ENCODE results near the gene PPP1R14C. TPM values are rescaled to one million over a fixed set of nuclear protein-coding genes. Genes with fewer than 3 reads are reported as not detected.
"Not testable (repeated sequence)": the region's sequence is repeated elsewhere in the genome, so short reads cannot be mapped to it uniquely, and the experiment has no call there.

The PPP1R14C gene
- total RNA-seq, 2 donors from 2014 or later = 1.2 TPM; not detected in 1

DNA sequence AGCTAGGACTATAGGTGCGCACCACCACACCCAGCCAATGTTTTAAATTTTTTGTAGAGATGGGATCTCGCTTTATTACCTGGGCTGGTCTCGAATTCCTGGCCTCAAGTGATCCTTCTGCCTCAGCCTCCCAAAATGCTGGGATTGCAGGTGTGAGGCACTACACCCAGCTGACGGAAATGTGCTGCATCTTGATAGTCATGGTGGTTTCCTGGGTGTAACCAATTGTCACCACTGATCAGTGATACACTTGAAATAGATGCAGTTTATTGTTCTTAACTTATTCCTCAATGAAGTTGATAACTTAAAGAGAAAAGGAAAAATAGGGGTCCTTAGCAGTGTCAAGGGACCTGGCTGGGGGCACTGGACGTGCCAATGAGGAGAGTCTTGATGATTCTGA is 92.4 kb downstream of the PPP1R14C start:
- intact Hi-C loops (cut with DNase I) = loop anchor here in 1 of 2 donors (5.0 kb wide), 1 partner anchor 362 kb away; the partner anchor contains the start of gene PLEKHG1
- no peak for DNase-seq (ENCODE audit: low spot score)

DNA sequence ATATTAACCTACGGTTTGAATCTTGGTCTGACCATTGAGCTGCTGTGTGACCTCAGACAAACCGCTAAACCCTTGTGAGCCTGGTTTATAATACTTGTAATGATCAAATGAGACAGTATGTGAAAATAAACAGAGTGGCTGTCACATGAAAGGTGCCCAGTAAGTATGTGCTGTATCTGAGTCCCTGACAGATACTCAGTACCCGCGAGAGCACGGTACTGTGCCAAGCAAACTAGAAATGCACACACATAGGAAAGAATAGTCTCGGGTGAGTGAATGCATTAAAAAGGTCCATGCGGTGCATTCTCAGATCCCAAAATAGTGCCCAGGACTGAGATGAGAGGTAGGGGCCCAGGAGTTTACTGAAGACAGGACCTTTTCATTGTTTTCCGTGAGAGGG is 93.3 kb downstream of the PPP1R14C start:
- intact Hi-C loops (cut with DNase I) = loop anchor here in 1 of 2 donors (5.0 kb wide), 1 partner anchor 361 kb away; the partner anchor contains the start of gene PLEKHG1
- no peak for DNase-seq (ENCODE audit: low spot score)

DNA sequence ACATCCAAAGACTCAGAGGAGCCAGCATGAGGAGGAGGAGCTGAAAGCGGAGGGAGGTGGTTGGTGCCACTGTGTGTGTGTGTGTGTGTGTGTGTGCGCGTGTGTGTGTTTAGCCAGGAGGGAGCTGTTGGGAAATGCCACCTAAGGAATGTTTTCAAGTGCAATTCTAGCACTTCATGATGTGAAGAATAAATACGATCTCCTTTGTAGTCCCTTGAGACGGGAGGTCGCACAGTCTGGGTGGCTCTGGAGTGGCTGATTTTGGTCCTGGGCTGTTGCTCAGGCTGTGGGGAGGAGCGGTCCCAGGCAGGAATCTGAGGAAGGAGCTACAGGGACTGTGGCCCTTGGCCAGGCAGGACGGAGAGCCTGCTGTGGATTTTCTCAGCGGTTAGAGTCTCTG is 93.7 kb downstream of the PPP1R14C start:
- DNase-seq (ENCODE audit: low spot score) = no peak
- intact Hi-C loops (cut with DNase I) = loop anchor here in 1 of 2 donors (5.0 kb wide), 1 partner anchor 361 kb away; the partner anchor contains the start of gene PLEKHG1

DNA sequence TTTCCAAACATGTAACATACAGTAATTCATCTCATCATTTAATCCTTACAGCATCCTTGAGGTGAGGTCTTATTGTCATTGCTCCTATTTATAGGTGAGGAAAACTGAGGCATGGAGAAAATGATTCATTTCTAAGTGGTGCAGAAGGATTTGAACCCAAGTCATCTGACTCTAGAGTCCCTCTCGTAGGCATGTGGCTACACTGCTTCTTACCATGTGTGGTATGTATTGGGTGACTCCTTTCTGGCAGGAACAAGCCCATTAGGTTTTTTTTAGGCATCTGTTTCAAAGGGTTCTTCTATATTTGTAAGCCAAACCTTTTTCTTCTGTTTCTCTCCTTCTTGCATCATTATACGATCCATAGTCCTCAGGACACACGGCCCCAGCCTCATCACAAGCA is 94.8 kb downstream of the PPP1R14C start:
- intact Hi-C loops (cut with DNase I) = loop anchor here in 1 of 2 donors (1.0 to 5.0 kb wide), 2 partner anchors 19 to 360 kb away; partner anchors contain the start of gene PLEKHG1
- no peak for DNase-seq (ENCODE audit: low spot score)

DNA sequence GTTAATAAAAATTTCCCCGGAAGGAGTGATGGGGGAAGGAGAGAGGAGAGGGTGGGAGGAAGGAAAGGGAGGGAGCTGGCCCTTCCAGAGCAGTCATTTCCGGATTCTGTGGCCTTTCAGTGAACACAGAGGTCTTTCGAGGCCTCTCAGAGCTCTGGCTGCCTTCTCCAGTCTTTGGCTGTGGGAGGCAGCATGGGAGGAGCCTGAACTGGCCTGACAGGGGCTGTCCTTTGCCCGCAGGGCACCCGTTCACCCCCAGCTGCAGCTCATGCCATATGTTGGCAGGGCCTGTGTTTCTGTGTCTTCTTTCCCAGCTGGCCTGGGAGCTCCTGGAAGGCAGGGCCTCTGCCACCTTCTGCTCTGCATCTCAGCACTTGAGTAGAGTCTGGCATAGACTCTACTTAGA is 95.5 kb downstream of the PPP1R14C start:
- intact Hi-C loops (cut with DNase I) = loop anchor here in 1 of 2 donors (1.0 to 5.0 kb wide), 2 partner anchors 20 to 359 kb away; partner anchors contain the start of gene PLEKHG1
- no peak for DNase-seq (ENCODE audit: low spot score)

DNA sequence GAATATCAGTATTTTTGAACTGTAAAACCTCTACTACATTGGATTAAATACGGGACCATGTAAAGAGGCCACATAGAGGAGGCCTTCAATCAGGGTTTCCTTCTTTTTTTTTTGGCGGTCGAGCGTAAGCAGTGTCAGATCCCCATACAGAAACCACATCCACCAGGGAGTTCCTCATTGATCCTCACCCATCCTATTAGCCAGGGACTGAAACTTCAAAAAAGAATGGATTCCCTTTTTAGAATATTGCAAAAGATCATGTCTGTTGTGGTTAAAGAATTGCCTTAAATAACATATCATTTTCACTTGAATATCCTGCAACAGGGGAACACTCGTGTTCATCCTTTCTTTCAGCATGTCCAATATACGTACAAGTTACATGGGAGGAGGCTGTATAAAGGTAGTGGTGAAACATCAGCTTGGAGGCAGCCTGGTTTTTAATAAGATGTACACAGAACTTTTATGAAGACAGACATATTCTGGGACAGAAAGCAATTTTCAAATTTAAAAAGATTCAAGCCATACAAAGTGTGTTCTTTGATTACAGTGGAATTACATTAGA is 96.1 kb downstream of the PPP1R14C start:
- intact Hi-C loops (cut with DNase I) = loop anchor here in 1 of 2 donors (1.0 to 5.0 kb wide), 2 partner anchors 21 to 358 kb away; partner anchors contain the start of gene PLEKHG1
- DNase-seq (ENCODE audit: low spot score) = no peak

DNA sequence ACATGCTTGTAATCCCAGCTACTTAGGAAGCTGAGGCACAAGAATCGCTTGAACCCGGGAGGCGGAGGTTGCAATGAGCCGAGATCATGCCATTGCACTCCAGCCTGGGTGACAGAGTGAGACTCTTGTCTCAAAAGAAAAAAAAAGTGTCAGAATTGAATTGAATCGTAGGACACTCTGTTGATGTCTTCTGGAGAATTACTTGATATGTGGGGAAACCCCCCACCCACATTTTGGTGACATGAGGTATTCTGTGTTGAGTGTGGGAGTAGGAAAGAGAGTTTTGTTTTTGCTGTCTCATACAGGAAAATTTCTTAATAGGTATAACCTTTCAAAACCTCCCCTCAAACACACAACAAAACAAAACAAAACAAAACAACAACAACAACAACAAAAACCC is 98.9 kb downstream of the PPP1R14C start:
- DNase-seq (ENCODE audit: low spot score); intact Hi-C loops (cut with DNase I): not testable (repeated sequence)

DNA sequence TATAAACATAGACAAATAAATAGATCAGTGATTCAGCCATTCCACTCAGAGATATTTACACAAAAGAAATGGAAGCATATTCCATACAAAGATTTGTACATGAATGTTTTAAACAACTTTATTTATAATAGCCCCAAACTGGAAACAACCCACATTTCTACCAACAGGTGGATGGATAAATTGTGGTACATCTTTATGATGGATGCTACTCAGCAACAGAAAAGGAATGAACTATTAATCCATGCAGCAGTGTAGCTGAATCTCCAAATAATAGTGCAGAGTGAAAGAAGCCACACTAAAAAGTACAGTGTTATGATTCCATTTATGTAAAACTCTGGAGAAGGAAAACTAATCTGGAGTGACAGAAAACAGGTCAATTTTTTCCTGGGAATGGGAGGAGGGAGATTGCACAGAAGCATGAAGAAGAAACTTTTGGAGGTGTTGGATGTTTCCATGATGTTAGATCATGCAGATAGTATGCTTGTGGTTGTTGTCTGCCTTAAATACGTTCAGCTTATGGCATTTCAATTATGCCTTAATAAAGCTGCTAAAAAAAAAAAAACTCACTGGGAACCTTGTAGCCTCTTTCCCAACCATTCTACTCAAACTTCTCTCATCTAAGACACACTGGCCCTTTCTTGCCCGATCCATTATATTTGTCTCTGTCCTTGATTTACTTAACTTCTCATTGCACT is 100.9 kb downstream of the PPP1R14C start:
- intact Hi-C loops (cut with DNase I) = no loop called here
- no peak for DNase-seq (ENCODE audit: low spot score)

DNA sequence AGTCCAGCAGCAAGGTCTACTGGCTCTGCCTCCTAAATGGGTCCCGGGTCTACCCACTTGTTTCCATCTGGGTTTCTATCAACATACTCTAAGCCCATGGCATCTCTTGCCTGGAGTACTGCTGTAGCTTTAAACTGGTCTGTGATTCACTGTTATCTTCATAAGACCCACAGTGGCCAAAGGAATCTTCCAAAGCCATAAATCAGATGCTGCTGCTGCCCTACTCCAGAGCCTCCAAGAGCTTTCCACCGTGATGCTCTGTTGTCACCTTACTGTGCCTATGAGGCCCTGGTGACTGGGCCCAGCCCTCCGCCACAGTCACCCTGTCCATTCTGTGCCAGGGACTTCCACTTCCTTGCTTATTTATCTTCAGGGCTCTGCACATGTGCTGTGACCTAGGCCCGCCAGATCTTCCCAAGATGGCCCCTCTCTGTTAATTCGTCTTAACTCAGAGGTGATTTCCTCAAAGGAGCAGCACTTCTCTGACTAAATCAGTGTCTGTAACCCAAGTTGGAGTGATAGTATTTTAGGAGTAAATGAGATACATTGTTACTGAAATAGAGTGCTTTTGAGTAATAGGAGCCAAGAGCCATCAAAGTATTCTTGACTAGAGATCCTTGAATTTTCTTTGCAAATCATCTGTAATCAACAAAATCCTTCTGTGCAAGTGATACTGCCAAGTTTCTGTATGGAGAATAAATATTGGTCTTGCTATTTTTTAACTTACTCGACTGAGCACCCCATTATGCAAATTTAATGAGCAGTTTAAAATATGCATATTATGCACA is 102.5 kb downstream of the PPP1R14C start:
- intact Hi-C loops (cut with DNase I) = no loop called here
- no peak for DNase-seq (ENCODE audit: low spot score)

DNA sequence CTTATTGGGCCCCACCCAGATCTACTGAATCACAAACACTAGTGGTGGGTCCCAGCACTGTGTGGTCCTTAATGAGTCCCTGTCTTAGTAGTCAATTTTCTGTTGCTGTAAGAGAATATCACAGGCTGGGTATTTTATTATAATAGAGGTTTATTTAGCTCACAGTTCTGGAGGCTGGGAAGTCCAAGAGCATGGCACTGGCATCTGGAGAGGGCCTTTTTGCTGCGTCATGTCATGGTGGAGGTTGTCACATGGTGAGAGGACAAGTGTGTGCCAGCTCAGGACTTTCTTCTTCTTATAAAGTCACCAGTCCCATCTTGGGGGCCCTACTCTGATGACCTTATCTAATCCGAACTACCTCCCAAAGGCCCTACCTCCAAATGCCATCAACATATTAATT is 105.0 kb downstream of the PPP1R14C start:
- intact Hi-C loops (cut with DNase I) = no loop called here
- DNase-seq (ENCODE audit: low spot score) = no peak

DNA sequence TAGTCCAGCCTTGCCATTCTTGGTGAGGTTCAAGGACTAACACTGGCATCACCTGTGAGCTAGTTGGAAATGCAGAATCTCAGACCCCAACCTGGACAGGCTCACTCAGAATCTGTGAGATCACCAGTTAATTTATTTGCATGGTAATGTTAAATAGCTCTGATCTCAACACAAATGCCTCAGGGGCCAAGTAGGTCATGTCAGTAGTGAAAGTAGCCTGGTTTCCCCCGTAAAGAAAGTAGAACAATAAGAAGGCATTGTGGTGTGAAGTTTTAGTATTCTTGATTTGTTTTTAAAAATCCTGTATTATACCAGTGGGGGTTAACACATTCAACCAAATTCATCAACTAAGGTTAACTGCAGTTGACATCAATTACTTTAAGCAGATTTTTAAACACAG is 105.5 kb downstream of the PPP1R14C start:
- intact Hi-C loops (cut with DNase I) = no loop called here
- DNase-seq (ENCODE audit: low spot score) = no peak

DNA sequence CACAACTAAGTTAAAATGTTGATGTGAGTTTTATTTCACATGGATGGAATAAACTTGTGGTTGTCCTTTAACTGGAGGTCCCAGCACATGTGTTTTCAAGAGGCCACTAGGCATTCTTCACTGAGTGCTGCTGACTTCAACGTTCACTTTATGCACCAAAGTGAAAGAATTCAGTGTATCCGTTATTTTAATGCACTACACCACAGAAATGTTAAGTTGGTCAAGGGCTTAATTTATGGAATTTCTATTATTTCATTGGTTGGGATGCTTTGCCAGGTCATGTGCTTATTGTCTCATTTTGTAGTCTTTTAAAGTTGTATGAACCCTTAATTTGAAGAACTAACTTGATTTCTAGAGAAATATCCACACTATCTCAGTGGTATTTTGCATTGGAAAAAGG is 106.4 kb downstream of the PPP1R14C start:
- DNase-seq (ENCODE audit: low spot score) = no peak
- intact Hi-C loops (cut with DNase I) = no loop called here

DNA sequence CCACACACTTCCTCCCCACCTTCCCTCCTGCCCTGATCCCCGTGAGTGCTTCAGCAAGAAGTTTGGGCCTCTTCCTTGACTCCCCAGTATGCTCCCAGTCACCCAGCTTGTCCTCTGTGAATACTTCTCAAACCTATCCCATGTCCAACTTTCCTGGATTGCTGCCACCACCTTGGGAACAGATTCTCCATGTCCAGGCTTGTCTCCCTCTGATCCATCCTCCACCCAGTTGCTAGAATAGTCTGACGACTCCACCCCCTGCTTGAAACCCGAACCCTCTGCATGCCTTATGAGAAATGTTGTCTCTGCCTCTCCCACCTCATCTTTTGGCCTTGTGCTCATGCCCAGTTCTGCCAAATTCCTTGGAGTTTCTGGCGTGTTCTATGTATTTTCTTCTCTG is 108.0 kb downstream of the PPP1R14C start:
- intact Hi-C loops (cut with DNase I) = no loop called here
- DNase-seq (ENCODE audit: low spot score) = no peak

DNA sequence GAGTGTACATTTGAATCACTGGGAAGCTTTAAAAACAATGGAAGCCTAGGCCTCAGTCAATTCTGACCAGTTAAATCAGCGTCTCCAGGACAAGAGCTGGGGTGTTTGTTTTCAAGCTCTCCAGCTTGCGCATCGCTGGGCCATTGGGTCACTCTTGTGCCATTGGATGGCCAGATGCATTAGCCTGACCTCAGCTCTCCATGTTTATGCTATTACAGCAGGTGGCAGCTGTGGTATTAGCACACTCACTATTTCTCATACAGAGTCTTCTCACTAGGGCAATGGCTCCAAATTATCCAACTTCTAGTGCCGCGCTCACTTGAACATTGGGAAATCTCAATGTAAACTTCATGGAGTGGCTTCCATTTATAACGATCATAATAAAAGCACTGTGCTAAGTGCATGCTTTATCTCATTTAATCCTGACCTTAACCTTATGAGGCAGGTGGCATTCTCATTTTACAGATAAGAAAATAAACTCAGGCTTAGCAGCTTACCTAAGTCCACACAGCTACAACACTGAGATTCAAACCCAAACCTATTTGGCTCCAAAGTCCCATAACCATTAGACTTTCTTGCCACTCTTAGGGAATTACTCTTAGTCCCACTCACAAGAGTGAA is 108.8 kb downstream of the PPP1R14C start:
- intact Hi-C loops (cut with DNase I) = no loop called here
- DNase-seq (ENCODE audit: low spot score) = no peak

DNA sequence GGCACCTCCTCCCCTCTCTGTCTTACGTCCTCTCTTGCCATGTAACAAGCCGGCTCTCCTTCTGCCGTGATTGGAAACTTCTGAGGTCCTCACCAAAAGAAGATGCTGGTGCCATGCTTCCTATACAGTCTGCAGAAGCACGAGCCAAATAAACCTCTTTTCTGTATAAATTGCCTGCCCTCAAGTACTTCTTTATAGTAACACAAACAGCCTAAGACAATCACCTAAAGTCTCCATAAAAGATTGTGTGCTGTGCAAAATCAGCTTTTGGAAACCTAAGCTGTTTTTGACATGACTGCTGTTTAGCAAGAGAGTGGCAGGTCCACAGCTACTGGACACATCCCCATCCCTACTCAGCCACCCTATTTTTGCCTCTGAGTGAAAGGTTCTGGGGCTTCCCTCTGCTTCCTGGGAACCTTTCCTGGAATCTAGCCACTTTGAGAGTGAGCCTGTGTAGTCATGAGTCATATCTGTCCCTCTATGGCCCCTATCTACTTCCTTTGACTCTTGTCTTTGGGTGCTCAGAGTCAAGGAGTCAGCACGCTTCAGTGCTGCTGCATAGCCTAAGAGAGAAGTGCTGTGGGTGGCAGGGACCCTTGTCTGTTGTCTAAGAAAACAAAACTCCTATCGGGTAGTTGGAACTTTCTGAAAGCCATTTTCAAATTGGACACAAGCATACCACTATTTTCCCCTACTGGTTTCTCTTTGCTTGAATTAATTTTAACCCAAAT is 110.0 kb downstream of the PPP1R14C start:
- DNase-seq (ENCODE audit: low spot score) = no peak
- intact Hi-C loops (cut with DNase I) = no loop called here

DNA sequence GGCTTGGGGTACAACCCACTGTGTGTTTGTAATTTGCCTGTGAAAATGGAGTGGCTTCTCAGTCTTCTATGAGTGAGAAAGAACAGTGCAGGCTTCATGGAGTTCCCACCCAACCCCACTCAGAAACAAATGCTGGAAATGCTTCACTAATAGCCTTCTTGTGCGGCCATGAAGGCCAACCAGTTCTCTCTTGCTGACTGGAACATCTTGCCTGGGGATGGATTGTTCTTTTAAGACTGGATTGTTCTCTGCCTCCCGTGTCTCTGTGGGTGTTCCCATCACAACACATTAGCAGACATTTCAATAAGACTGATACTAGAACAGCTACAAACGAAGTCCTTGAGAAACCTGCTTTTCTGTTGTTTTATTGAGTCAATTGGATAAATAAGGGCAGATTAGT is 110.6 kb downstream of the PPP1R14C start:
- no peak for DNase-seq (ENCODE audit: low spot score)
- intact Hi-C loops (cut with DNase I) = no loop called here

DNA sequence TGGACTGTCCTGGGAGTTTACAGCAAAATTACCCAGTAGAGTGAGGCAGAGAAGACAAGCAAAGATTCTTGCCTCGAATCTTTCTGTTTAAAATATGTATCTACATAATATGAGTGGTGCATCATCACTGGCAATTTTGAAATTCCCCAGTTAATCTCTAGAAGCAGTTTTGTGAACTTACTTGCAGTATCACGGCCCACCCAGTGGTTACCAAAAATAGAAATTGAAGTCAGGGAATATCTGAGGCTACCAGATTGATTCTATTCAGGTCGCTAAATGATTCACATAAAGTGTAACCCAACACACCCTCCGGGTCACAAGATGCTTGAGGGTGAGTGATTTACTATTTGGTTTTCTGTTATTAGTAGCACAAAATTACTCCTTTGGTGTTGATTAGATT is 111.9 kb downstream of the PPP1R14C start:
- no peak for DNase-seq (ENCODE audit: low spot score)
- intact Hi-C loops (cut with DNase I) = no loop called here

DNA sequence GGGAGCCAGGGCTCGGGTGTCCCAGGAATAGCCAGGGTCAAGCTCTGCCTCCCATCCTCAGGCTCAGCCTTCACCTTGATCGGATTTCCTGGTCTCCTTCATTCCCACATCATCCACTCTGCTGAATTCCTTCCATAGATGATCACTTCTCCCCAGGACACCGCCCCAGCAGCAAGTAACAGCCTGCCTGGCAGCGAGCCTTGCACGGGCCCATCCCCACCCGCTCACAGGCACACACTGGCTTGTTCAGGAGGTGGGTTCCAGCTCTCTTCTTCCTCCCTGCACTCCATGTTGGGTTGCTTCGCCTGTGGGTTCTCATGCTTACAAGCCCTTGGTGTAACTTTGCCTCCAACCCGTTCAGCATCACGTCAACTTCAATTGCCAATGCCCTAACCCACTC is 113.0 kb downstream of the PPP1R14C start:
- intact Hi-C loops (cut with DNase I) = no loop called here

More for the DNA sequence above, 113.0 kb downstream of the PPP1R14C start:
- no peak for DNase-seq (ENCODE audit: low spot score)

Measured in posterior vena cava (tissue), 2 donors.